22Rv1 (cell line): Measurements from ENCODE around the gene ZIC4.

ENCODE experiments used
- H3K27ac ChIP-seq: fragments of 450-650 bp; 2 replicates; pipeline ENCODE4 v1.5.1; 2017
- CTCF ChIP-seq: fragments of 450-650 bp; IDR thresholded peaks from 2 replicates; pipeline ENCODE4 v1.5.1; 2017; ENCODE audit warnings: mild to moderate bottlenecking
- ZFX ChIP-seq: fragments of 450-650 bp; IDR thresholded peaks from 2 replicates; pipeline ENCODE4 v1.6.1; 2017; ENCODE audit warnings: antibody characterized with exemption, borderline replicate concordance

ZIC4 gene

GRCh38 chr3:147403511-147403910, 2.8 kb downstream of the ZIC4 start:
- H3K27ac ChIP-seq: no peak overlapping the region
- TF ChIP-seq ZFX (no peak), CTCF (no peak)

GRCh38 chr3:147402159-147402558, 4.2 kb downstream of the ZIC4 start:
- H3K27ac ChIP-seq: no peak overlapping the region
- TF ChIP-seq CTCF (no peak), ZFX (no peak)

- no peak overlapping the region for H3K27ac ChIP-seq
- no peak for TF ChIP-seq CTCF
Observed at GRCh38 chr3:147401421-147401820, 4.9 kb downstream of the ZIC4 start.

GRCh38 chr3:147400999-147401398, 5.3 kb downstream of the ZIC4 start:
- no peak overlapping the region for H3K27ac ChIP-seq
- TF ChIP-seq CTCF (no peak), ZFX (no peak)

- no peak for TF ChIP-seq ZFX
- TF ChIP-seq CTCF: no peak
- no peak overlapping the region for H3K27ac ChIP-seq
Observed at GRCh38 chr3:147400111-147400510, 6.2 kb downstream of the ZIC4 start.

GRCh38 chr3:147398813-147399534, 7.4 kb downstream of the ZIC4 start:
- no peak overlapping the region for H3K27ac ChIP-seq

More at GRCh38 chr3:147398813-147399534, 7.4 kb downstream of the ZIC4 start:
- TF ChIP-seq CTCF: no peak
- TF ChIP-seq ZFX: no peak
